ENCODE data around the gene ZBTB47.

DNA sequence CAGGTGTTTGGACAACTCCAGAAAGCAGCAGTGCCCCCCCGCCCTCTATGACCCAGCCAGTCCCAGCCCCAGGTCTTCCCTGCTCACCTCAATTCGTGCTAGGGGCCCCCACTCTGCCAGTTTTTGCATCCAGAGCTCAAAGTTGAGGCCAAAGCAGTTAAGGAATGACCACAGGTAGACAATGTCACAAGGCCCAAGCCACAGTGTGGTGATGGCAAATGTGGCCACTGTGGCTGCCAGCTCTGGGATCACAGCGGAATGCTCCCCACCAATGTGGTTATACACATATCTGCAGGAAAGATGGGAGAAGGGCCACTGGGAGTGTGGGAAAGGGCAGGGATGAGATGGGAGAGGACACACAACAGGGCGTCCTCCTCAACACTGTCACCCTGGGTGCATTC lies 40.0 kb downstream of the ZBTB47 start:
- TF ChIP-seq, protein P1, sequence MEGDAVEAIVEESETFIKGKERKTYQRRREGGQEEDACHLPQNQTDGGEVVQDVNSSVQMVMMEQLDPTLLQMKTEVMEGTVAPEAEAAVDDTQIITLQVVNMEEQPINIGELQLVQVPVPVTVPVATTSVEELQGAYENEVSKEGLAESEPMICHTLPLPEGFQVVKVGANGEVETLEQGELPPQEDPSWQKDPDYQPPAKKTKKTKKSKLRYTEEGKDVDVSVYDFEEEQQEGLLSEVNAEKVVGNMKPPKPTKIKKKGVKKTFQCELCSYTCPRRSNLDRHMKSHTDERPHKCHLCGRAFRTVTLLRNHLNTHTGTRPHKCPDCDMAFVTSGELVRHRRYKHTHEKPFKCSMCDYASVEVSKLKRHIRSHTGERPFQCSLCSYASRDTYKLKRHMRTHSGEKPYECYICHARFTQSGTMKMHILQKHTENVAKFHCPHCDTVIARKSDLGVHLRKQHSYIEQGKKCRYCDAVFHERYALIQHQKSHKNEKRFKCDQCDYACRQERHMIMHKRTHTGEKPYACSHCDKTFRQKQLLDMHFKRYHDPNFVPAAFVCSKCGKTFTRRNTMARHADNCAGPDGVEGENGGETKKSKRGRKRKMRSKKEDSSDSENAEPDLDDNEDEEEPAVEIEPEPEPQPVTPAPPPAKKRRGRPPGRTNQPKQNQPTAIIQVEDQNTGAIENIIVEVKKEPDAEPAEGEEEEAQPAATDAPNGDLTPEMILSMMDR (IDR thresholded peaks at IDR 0.05): no peak
- no peak for TF ChIP-seq EZH2 (IDR thresholded peaks at IDR 0.05)

Data from neural progenitor cell (in vitro differentiated cells).